ENCODE measurements around the gene CD72. TPM values are rescaled to one million over a fixed set of nuclear protein-coding genes. Genes with fewer than 3 reads are reported as not detected.
"Not testable (repeated sequence)": the region's sequence is repeated elsewhere in the genome, so short reads cannot be mapped to it uniquely, and the experiment has no call there.

CD72 gene
- total RNA-seq, 2 donors from 2014 or later = 7.5 to 43.2 TPM

DNA sequence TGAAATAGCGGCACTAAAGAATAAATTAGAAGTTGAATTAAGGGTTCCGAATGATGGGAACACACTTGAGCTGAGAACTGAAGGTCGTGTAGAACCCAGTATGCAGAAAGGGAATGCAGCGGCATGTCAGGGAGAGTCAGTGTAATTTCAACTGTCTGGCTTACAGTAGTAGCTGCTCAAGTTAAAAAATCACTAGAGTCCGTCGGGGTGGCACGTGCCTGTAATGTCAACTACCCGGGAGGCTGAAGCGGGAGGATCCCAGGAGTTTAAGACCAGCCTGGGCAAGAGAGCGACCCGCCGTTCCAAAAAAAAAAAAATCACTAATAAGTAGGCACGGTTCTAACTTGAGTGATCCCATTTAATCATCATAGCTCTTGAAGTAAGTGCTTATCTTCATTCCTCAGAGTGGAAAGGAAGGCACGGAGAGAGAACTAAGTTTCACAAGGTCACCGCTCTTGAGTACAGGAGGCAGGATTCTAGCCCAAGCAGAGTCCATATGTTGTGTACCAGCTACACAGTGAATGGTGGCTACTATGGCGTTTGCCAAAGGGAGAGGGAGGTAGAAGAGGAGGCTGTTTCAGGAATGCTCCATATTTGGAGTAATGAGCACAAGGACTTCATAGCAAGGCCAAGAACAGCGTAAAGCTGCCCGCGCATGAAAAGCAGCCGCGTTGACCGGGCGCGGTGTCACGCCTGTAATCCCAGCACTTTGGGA is 38.8 kb upstream of the CD72 start:
- peaks cover 52% of the 10 kb centered on the region for H3K36me3 Mint-ChIP-seq (ENCODE audit: low read depth)
- ATAC-seq (replicated peaks) = no peak
- H3K9me3 Mint-ChIP-seq = no peaks in the 10 kb centered on the region
- peaks cover 46% of the 10 kb centered on the region for H3K4me1 Mint-ChIP-seq
- no peaks in the 10 kb centered on the region for H3K27me3 Mint-ChIP-seq
- peak overlapping the region; percentile 99 for H3K27ac Mint-ChIP-seq
- peak overlapping the region; percentile 98 for H3K4me3 Mint-ChIP-seq

- no peak for ATAC-seq (replicated peaks)
- Mint-ChIP-seq H3K27ac (peak overlapping the region; percentile 99), H3K4me3 (peak overlapping the region; percentile 98), H3K27me3 (no peaks in the 10 kb centered on the region), H3K9me3 (no peaks in the 10 kb centered on the region), H3K36me3 (ENCODE audit: low read depth) (peaks cover 45% of the 10 kb centered on the region), H3K4me1 (peaks cover 44% of the 10 kb centered on the region)
These were observed 38.1 kb upstream of the CD72 start for GRCh38 chr9:35656348-35656747.

DNA sequence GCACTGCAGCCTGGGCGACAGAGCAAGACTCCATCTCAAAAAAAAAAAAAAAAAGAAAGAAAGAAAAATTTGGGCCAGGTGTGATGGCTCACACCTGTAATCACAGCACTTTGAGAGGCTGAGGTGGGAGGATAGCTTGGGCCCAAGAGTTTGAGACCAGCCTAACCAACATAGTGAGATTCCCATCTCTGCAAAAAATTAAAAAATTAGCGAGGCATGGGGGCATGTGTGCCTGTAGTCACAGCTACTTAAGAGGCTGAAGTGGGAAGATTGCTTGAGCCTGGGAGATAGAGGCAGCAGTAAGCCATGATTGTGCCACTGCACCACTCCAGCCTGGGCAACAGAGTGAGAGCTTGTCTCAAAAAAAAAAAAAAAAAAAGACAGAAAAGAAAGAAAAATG is 35.4 kb upstream of the CD72 start:
- Mint-ChIP-seq H3K4me1 (peaks cover 34% of the 10 kb centered on the region), H3K4me3 (no peak overlapping the region), H3K36me3 (ENCODE audit: low read depth) (peaks cover 38% of the 10 kb centered on the region), H3K9me3 (no peaks in the 10 kb centered on the region), H3K27ac (peak overlapping the region; percentile 66), H3K27me3 (no peaks in the 10 kb centered on the region)
- ATAC-seq (replicated peaks) = no peak

DNA sequence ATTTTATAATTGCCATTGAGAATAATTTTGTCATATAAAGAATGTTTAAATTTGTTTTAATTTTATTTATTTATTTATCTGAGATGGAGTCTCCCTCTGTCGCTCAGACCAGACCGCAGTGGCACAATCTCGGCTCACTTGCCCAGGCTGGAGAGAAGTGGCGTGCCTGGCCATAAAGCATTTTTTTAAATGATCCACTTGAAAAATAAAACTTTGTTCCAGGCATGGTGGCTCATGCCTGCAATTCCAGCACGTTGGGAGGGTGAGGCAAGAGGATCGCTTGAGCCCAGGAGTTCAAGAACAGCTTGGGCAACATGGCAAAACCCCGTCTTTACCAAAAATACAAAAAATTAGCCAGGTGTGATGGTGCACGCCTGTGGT is 34.6 kb upstream of the CD72 start:
- H3K4me1 Mint-ChIP-seq = peaks cover 39% of the 10 kb centered on the region
- no peaks in the 10 kb centered on the region for H3K27me3 Mint-ChIP-seq
- no peak overlapping the region for H3K4me3 Mint-ChIP-seq
- H3K9me3 Mint-ChIP-seq = no peaks in the 10 kb centered on the region
- peaks cover 38% of the 10 kb centered on the region for H3K36me3 Mint-ChIP-seq (ENCODE audit: low read depth)
- no peak overlapping the region for H3K27ac Mint-ChIP-seq
- ATAC-seq (replicated peaks) = no peak

DNA sequence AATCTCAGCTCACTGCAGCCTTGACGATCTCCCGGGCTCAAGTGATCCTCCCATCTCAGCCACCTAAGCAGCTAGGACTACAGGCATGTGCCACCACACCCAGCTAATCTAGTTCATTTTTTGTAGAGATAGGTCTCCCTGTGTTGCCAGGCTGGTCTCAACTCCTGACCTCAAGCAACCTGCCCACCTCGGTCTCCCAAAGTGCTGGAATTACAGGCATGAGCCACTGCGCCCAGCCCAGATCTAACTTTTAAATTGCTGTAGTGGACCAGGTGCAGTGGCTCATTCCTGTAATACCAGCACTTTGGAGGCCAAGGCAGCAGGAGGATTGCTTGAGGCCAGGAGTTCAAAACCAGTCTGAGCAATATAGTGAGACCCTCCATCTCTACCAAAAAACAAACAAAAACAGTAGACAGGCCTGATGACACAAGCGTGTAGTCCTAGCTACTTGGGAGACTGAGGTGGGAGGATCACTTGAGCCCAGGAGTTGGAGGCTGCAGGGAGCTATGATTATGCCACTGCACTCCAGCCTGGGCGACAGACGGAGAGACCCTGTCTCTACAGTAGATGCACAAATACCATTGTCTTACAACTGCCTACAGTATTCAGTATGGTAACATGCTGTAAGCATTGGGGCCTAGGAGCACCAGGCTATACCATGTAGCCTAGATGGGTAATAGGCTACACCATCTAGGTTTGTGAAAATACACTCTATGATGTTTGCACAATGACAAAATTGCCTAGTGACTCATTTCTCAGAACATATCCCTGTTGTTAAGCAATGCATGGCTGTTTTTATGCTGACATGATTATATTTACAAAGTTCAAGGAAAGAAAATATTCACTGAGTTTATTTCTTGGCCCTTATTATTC is 34.0 kb upstream of the CD72 start:
- Mint-ChIP-seq H3K4me1 (peaks cover 39% of the 10 kb centered on the region), H3K27me3 (no peaks in the 10 kb centered on the region), H3K36me3 (ENCODE audit: low read depth) (peaks cover 33% of the 10 kb centered on the region), H3K4me3 (peak overlapping the region; percentile 90), H3K27ac (peak overlapping the region; percentile 94), H3K9me3 (no peaks in the 10 kb centered on the region)
- ATAC-seq (replicated peaks) = peak; percentile 36

DNA sequence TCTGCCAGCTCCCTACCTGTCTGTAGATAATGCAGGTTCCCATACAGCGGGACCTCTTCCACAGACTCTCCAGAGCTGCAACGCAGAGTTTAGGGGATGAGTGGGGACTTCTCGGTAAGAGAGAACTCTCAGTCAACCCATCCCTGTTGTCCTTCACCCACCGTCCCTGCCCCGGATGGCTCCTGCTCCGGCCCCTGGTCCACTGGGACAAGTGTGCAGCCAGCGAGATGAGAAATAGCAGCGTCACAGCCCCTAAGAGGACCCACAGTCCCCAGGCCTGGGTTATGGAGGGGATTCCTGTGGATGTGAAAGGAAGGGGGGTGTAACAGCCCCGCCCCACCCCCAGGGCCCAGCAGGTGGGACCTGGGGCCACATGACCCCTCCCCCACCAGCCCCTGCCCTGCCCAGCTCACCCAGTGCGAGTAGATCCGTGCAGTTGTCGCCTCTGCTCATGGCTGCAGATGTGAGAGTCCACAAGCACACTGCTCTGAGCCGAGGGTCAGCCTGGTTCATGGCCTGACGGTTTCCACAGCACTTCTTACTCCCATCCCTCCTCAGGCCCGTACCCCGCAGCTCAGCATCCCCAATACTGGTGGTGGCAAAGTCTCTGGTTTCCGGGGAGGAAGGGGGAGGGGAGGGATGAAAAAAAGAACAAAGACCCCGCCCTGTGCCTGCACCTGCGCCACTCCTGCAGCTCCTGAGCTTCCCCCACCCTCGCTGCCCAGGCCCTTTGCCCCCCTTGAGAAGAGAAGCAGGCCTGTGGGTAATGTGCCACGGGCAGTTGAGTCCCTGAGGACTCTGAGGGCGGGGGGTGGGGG is 32.3 kb upstream of the CD72 start, which contains the start of gene SIT1:
TSS of gene SIT1 (minus strand) at position 591 of the 818 bp plus-strand sequence. CDS start at position 513, 78 bp downstream.
- peak within 1 kb of the TSS; percentile 94 for H3K27ac Mint-ChIP-seq
- peaks cover 41% of the 10 kb centered on the region for H3K36me3 Mint-ChIP-seq (ENCODE audit: low read depth)
- H3K9me3 Mint-ChIP-seq = no peaks in the 10 kb centered on the region
- peak within 1 kb of the TSS; percentile 90 for H3K4me3 Mint-ChIP-seq
- peak; percentile 47 for ATAC-seq (replicated peaks)
- no peaks in the 10 kb centered on the region for H3K27me3 Mint-ChIP-seq
- peaks cover 24% of the 10 kb centered on the region for H3K4me1 Mint-ChIP-seq

DNA sequence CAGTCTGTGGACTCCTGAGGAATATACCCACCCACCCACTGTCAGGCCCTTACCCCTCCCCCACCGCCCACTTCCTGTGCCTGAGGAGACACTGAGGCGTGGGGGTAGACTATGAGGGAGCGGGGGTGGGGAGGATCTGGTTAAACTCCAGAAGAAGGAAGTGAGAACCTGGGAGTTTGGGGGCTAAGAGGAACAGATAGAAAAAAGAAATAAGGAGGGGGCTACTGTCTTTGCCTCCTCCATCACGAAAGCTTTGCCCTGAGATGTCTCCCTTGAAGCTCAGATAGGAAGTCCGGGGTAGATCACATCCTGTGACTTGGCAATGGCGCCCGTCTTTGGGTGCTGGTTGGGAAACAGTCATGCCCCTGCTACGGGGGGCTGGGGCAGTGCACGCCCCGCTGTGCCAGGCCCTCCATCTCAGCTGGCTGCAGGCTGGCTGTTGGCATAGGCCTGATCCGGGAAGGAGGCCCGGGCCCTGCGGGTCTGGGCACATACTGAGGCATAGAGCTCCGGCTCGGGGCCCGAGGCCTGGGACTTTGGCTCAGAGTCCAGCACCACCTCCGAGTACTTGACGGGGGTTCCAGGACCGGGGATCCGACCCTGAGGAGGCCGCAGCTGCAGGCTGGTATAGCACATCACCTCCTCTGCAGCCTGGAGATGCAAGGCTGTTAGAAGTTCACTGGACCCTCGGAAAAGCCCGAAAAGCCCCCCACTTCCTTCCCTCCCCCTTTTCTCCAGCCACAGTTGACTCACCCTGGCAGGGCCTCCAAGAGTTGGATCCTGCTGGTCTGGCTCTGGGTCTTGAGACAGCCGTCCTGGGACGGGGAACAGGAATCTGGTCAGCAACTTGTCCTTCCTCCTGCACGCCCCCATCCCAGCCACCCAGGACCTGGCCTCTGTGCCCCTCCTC is 31.5 kb upstream of the CD72 start:
- Mint-ChIP-seq H3K4me3 (peak overlapping the region; percentile 90), H3K27me3 (no peaks in the 10 kb centered on the region), H3K4me1 (peaks cover 25% of the 10 kb centered on the region), H3K36me3 (ENCODE audit: low read depth) (peaks cover 44% of the 10 kb centered on the region), H3K27ac (peak overlapping the region; percentile 94), H3K9me3 (no peaks in the 10 kb centered on the region)
- ATAC-seq (replicated peaks) = no peak

- H3K4me3 Mint-ChIP-seq = peak overlapping the region; percentile 90
- peaks cover 28% of the 10 kb centered on the region for H3K4me1 Mint-ChIP-seq
- no peaks in the 10 kb centered on the region for H3K27me3 Mint-ChIP-seq
- peak overlapping the region; percentile 94 for H3K27ac Mint-ChIP-seq
- peak; percentile 85 for ATAC-seq (replicated peaks)
- no peaks in the 10 kb centered on the region for H3K9me3 Mint-ChIP-seq
- peaks cover 51% of the 10 kb centered on the region for H3K36me3 Mint-ChIP-seq (ENCODE audit: low read depth)
These were observed 28.5 kb upstream of the CD72 start for GRCh38 chr9:35646533-35647265.

GRCh38 chr9:35646153-35646532 is 27.9 kb upstream of the CD72 start:
- Mint-ChIP-seq H3K36me3 (ENCODE audit: low read depth) (peaks cover 51% of the 10 kb centered on the region), H3K9me3 (no peaks in the 10 kb centered on the region), H3K4me1 (peaks cover 24% of the 10 kb centered on the region), H3K27me3 (no peaks in the 10 kb centered on the region), H3K4me3 (peak overlapping the region; percentile 90), H3K27ac (peak overlapping the region; percentile 92)
- ATAC-seq (replicated peaks) = peak; percentile 8

DNA sequence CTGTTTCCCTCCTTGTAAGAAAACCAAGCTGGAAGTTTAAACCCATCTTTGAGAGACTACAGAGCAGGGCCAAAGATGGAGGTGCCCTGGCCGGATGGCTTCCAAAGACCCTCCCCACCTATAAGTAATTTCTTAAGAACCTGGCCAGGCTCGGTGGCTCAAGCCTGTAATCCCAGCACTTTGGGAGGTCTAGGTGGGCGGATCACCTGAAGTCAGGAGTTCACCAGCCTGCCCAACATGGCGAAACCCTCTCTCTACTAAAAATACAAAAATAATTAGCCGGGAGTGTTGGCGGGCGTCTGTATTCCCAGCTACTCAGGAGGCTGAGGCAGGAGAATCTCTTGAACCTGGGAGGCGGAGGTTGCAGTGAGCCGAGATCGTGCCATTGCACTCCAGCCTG is 27.5 kb upstream of the CD72 start:
- not testable (repeated sequence) for H3K9me3 Mint-ChIP-seq; ATAC-seq (replicated peaks); H3K27me3 Mint-ChIP-seq
- peaks cover 23% of the 10 kb centered on the region for H3K4me1 Mint-ChIP-seq
- peaks cover 55% of the 10 kb centered on the region for H3K36me3 Mint-ChIP-seq (ENCODE audit: low read depth)
- H3K27ac Mint-ChIP-seq = peak overlapping the region; percentile 92
- peak overlapping the region; percentile 90 for H3K4me3 Mint-ChIP-seq

- no peak overlapping the region for H3K4me3 Mint-ChIP-seq
- no peaks in the 10 kb centered on the region for H3K27me3 Mint-ChIP-seq
- H3K36me3 Mint-ChIP-seq (ENCODE audit: low read depth) = peaks cover 35% of the 10 kb centered on the region
- H3K4me1 Mint-ChIP-seq = peaks cover 24% of the 10 kb centered on the region
- H3K27ac Mint-ChIP-seq = no peak overlapping the region
- peaks cover 4% of the 10 kb centered on the region for H3K9me3 Mint-ChIP-seq
- no peak for ATAC-seq (replicated peaks)
These were observed 24.8 kb upstream of the CD72 start for GRCh38 chr9:35643046-35643445.

- not testable (repeated sequence) for H3K4me3 Mint-ChIP-seq; H3K27ac Mint-ChIP-seq; H3K27me3 Mint-ChIP-seq; ATAC-seq (replicated peaks); H3K9me3 Mint-ChIP-seq
- peaks cover 15% of the 10 kb centered on the region for H3K4me1 Mint-ChIP-seq
- peaks cover 29% of the 10 kb centered on the region for H3K36me3 Mint-ChIP-seq (ENCODE audit: low read depth)
These were observed 23.3 kb upstream of the CD72 start for GRCh38 chr9:35641478-35641877.

DNA sequence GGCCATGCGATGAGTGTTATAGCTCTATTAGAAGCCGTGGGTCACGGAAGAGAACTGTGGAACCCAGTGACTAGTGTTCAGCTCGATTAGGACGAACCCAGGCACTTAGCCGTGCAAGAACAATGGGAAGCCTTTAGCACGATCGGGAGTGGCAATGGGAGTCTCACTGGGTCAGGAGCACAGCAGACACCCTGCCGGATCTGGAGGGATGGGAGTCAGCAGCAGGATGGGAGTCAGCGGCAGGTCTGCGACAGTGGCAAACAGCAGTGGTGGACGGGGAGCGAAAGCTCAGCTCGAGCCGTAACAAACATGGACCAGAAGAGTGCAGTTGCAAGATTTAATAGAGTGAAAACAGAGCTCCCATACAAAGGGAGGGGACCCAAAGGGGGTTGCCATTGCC is 22.2 kb upstream of the CD72 start:
- H3K27ac Mint-ChIP-seq; H3K9me3 Mint-ChIP-seq; H3K27me3 Mint-ChIP-seq; ATAC-seq (replicated peaks): not testable (repeated sequence)
- Mint-ChIP-seq H3K36me3 (ENCODE audit: low read depth) (peaks cover 21% of the 10 kb centered on the region), H3K4me1 (peaks cover 24% of the 10 kb centered on the region), H3K4me3 (peak overlapping the region; percentile 64)

Data from activated T-helper 17 cell treated with anti-CD3 and anti-CD28 coated beads, Interleukin-2, amount 50 U/mL, for 72 hours (primary cell).